ENCODE measurements around the gene FSHR.

FSHR gene

GRCh38 chr2:49154140-49154539 is at the start of gene FSHR:
Gene FSHR (minus strand): TSS chr2:49154515. CDS start chr2:49154417, 98 bp downstream.
- no peak for DNase-seq (ENCODE audit: low read depth in 1 of 2, low spot score in 1 of 2)

- DNase-seq (ENCODE audit: low read depth in 1 of 2, low spot score in 1 of 2), result no peak
Observed at GRCh38 chr2:49199266-49199665, 45.0 kb upstream of the FSHR start.

- no peak for DNase-seq (ENCODE audit: low read depth in 1 of 2, low spot score in 1 of 2)
Observed at GRCh38 chr2:49194701-49195100, 40.4 kb upstream of the FSHR start.

- no peak for DNase-seq (ENCODE audit: low read depth in 1 of 2, low spot score in 1 of 2)
Observed at GRCh38 chr2:49192036-49192435, 37.7 kb upstream of the FSHR start.

- no peak for DNase-seq (ENCODE audit: low read depth in 1 of 2, low spot score in 1 of 2)
Observed at GRCh38 chr2:49189512-49190225, 35.4 kb upstream of the FSHR start.

GRCh38 chr2:49186050-49186648 is 31.8 kb upstream of the FSHR start:
- no peak for DNase-seq (ENCODE audit: low read depth in 1 of 2, low spot score in 1 of 2)

- no peak for DNase-seq (ENCODE audit: low read depth in 1 of 2, low spot score in 1 of 2)
Observed at GRCh38 chr2:49178656-49179055, 24.3 kb upstream of the FSHR start.

GRCh38 chr2:49177194-49177593 is 22.9 kb upstream of the FSHR start:
- DNase-seq (ENCODE audit: low read depth in 1 of 2, low spot score in 1 of 2), result no peak

- DNase-seq (ENCODE audit: low read depth in 1 of 2, low spot score in 1 of 2), result no peak
Observed at GRCh38 chr2:49175831-49176230, 21.5 kb upstream of the FSHR start.

- no peak for DNase-seq (ENCODE audit: low read depth in 1 of 2, low spot score in 1 of 2)
Observed at GRCh38 chr2:49174750-49175149, 20.4 kb upstream of the FSHR start.

- DNase-seq (ENCODE audit: low read depth in 1 of 2, low spot score in 1 of 2), result no peak
Observed at GRCh38 chr2:49167131-49167530, 12.8 kb upstream of the FSHR start.

GRCh38 chr2:49165662-49166061 is 11.3 kb upstream of the FSHR start:
- no peak for DNase-seq (ENCODE audit: low read depth in 1 of 2, low spot score in 1 of 2)

- DNase-seq (ENCODE audit: low read depth in 1 of 2, low spot score in 1 of 2), result no peak
Observed at GRCh38 chr2:49164729-49165128, 10.4 kb upstream of the FSHR start.

- no peak for DNase-seq (ENCODE audit: low read depth in 1 of 2, low spot score in 1 of 2)
Observed at GRCh38 chr2:49162151-49162550, 7.8 kb upstream of the FSHR start.

- DNase-seq (ENCODE audit: low read depth in 1 of 2, low spot score in 1 of 2), result no peak
Observed at GRCh38 chr2:49154891-49155290, 576 bp upstream of the FSHR start.

- DNase-seq (ENCODE audit: low read depth in 1 of 2, low spot score in 1 of 2), result no peak
Observed at GRCh38 chr2:49153252-49153651, 1.1 kb downstream of the FSHR start.

- DNase-seq (ENCODE audit: low read depth in 1 of 2, low spot score in 1 of 2), result no peak
Observed at GRCh38 chr2:49152824-49153223, 1.5 kb downstream of the FSHR start.

GRCh38 chr2:49146401-49146800 is 7.9 kb downstream of the FSHR start:
- DNase-seq (ENCODE audit: low read depth in 1 of 2, low spot score in 1 of 2), result no peak

- DNase-seq (ENCODE audit: low read depth in 1 of 2, low spot score in 1 of 2), result no peak
Observed at GRCh38 chr2:49131801-49132200, 22.5 kb downstream of the FSHR start.

- DNase-seq (ENCODE audit: low read depth in 1 of 2, low spot score in 1 of 2), result no peak
Observed at GRCh38 chr2:49129034-49129433, 25.3 kb downstream of the FSHR start.

GRCh38 chr2:49123600-49123999 is 30.7 kb downstream of the FSHR start:
- no peak for DNase-seq (ENCODE audit: low read depth in 1 of 2, low spot score in 1 of 2)

- no peak for DNase-seq (ENCODE audit: low read depth in 1 of 2, low spot score in 1 of 2)
Observed at GRCh38 chr2:49122107-49122506, 32.2 kb downstream of the FSHR start.

- DNase-seq (ENCODE audit: low read depth in 1 of 2, low spot score in 1 of 2), result no peak
Observed at GRCh38 chr2:49113046-49113445, 41.3 kb downstream of the FSHR start.
